MCF 10A (cell line): ENCODE measurements around the gene ASAP3. TPM values are rescaled to one million over a fixed set of nuclear protein-coding genes. Genes with fewer than 3 reads are reported as not detected.

Experiments
- BruUV-seq: library from RNA; stranded (reverse); fragments of 400-500 nt; replicated peaks from 2 replicates; lab custom pipeline; 2021; lab: Mats Ljungman, UMichigan
- CTCF ChIA-PET: fragments of 300-600 bp; sonication (Branson Sonifier 250); formaldehyde crosslinking; extraction: SDS; loops from one replicate; lab custom pipeline; 2021; ENCODE audit warnings: antibody characterized with exemption, inconsistent platforms; lab: Yijun Ruan, JAX
- POLR2A ChIA-PET: fragments of 300-600, 350-650 bp; sonication (Branson Sonifier 250); formaldehyde crosslinking; extraction: SDS; loops from one replicate; lab custom pipeline; 2020; ENCODE audit warnings: antibody characterized with exemption, inconsistent platforms; lab: Yijun Ruan, JAX
- DNase-seq: peaks from one replicate; pipeline ENCODE4 v3.0.0-alpha.2; 2018; ENCODE audit not compliant: unreplicated experiment
- H3K27ac Mint-ChIP-seq: one replicate; pipeline ENCODE4 v1.8.0; 2022; ENCODE audit warnings: mild to moderate bottlenecking, low read depth, mixed read lengths; ENCODE audit not compliant: unreplicated experiment
- H3K27me3 Mint-ChIP-seq: one replicate; pipeline ENCODE4 v1.8.0; 2022; ENCODE audit warnings: mixed read lengths; ENCODE audit not compliant: insufficient read depth, unreplicated experiment
- H3K36me3 Mint-ChIP-seq: one replicate; pipeline ENCODE4 v1.8.0; 2022; ENCODE audit warnings: mild to moderate bottlenecking, moderate library complexity, mixed read lengths; ENCODE audit not compliant: insufficient read depth, unreplicated experiment
- H3K4me1 Mint-ChIP-seq: one replicate; pipeline ENCODE4 v1.8.0; 2022; ENCODE audit warnings: mixed read lengths; ENCODE audit not compliant: insufficient read depth, unreplicated experiment
- H3K4me3 Mint-ChIP-seq: one replicate; pipeline ENCODE4 v1.8.0; 2022; ENCODE audit warnings: mild to moderate bottlenecking, moderate library complexity, mixed read lengths; ENCODE audit not compliant: unreplicated experiment
- H3K9me3 Mint-ChIP-seq: one replicate; pipeline ENCODE4 v1.8.0; 2022; ENCODE audit warnings: mixed read lengths; ENCODE audit not compliant: unreplicated experiment
- intact Hi-C: fragments of 100-400 bp; cut with micrococcal nuclease; formaldehyde crosslinking; loops from 2 replicates; pipeline ENCODE4 v1.14.1; 2022
- total RNA-seq: library from RNA; stranded (reverse); gene quantifications from 2 replicates; pipeline ENCODE4 v1.2.3, GENCODE V29; 2022
- TF ChIP-seq, protein P1 (sequence below): fragments of 200-600 bp; IDR thresholded peaks from one replicate; pipeline ENCODE4 v1.8.0; 2022; ENCODE audit warnings: antibody characterized with exemption, mild to moderate bottlenecking; ENCODE audit not compliant: unreplicated experiment

ASAP3 gene
- total RNA-seq, 1 experiment from 2014 or later: 11.1 TPM

DNA sequence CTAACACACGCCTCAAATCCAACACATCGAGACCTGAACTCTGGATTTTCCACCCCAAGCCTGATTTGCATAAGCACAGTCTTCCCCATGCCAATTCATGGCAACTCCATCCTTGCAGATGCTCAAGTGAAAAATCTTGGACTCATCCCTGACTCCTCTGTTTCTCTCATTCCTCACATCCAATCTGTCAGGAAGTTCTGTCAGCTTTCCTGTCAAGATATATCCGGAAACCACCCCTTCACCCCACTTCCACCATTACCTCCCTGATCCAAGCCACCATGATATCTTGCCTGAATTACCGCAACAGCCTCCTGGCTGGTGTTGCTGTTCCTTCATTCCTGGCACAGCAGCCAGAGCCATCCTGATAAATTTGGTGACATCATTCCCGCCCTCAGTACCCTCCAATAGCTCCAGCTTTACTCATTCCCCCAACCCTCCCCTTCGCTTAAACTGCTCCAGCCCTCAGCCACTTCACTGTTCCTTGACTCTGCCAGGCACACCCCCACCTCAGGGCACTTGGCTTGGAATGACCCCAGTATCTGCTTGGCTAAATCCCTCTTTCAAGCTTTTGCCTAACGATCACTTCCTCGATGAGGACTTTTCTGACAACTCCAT is 76.9 kb downstream of the ASAP3 start:
- Mint-ChIP-seq H3K27ac (no peak overlapping the region), H3K36me3 (no peaks in the 10 kb centered on the region), H3K4me3 (no peak overlapping the region), H3K27me3 (no peaks in the 10 kb centered on the region), H3K4me1 (peaks cover 31% of the 10 kb centered on the region), H3K9me3 (no peaks in the 10 kb centered on the region)
- ChIA-PET CTCF (no interaction called here), POLR2A (interaction anchor here (1.8 kb wide), 1 partner anchor 39 kb away, joined by 7 read pairs; no protein-coding TSS in a partner anchor)
- no TSS peak for BruUV-seq
- TF ChIP-seq, protein P1, sequence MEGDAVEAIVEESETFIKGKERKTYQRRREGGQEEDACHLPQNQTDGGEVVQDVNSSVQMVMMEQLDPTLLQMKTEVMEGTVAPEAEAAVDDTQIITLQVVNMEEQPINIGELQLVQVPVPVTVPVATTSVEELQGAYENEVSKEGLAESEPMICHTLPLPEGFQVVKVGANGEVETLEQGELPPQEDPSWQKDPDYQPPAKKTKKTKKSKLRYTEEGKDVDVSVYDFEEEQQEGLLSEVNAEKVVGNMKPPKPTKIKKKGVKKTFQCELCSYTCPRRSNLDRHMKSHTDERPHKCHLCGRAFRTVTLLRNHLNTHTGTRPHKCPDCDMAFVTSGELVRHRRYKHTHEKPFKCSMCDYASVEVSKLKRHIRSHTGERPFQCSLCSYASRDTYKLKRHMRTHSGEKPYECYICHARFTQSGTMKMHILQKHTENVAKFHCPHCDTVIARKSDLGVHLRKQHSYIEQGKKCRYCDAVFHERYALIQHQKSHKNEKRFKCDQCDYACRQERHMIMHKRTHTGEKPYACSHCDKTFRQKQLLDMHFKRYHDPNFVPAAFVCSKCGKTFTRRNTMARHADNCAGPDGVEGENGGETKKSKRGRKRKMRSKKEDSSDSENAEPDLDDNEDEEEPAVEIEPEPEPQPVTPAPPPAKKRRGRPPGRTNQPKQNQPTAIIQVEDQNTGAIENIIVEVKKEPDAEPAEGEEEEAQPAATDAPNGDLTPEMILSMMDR: no peak
- intact Hi-C loops: loop anchor here (10.0 kb wide), 1 partner anchor 302 kb away; no protein-coding TSS in a partner anchor
- DNase-seq: no peak

DNA sequence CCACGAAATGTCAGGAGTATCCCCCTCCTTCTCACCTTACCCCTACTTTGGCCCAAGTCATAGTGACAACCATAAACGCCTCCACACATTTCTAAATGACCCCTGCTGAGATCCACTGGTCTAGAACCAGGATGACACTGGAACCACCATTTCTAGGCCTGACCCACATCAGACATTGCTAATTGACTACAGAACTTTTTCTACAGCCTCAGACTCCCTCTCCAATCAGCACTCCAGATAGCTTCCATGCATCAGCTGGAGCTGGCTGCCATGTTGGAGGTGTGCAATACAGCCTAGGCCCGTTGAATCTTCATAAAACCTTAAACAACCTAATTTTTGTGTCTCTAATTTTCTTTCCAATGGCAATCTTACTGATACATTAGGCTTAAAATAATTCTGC is 78.0 kb downstream of the ASAP3 start:
- BruUV-seq: no TSS peak
- ChIA-PET POLR2A (interaction anchor here (1.8 to 6.1 kb wide), 3 partner anchors 38 to 66 kb away, joined by 7 to 113 read pairs (median 90); partner anchors contain the start of gene HNRNPR), CTCF (interaction anchor here (0.5 to 1.6 kb wide), 4 partner anchors 69 to 125 kb away, joined by 3 to 4 read pairs (median 4); partner anchors contain the start of gene E2F2)

DNA sequence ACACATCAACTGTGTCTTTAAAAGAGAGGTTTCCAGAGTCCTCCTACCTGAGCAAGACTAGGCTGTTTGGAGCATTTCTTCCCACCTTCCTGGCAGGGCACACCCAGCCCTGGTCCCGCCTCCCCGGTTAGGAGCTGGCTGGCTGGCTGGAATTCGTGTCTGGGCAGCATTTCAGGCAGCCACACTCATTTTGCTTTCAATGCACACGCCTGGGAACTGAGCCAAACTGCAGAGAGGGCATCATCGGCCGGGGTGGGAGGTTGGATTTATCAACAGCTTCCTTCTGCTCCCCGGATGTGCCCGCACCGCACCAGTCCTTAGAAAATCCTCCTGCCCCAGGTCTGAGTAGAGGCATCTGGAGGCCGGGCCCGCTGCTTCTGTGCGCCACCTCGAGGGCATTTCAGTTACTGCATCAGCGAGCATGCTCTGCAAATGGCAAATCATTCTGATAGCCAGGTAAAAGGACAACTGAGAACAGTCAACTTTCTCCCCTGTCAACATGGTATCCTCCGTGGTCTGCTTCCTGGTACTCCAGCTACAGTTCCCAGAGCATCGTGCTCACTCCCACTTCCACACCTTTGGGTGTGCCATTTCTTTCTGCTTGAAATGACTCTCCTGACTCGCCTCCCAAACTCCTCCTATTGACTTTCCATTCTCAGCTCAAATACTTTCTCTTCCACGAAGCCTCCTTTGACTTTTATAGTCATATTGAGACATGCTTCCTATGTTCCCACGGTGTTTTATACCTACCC is 80.1 kb downstream of the ASAP3 start:
- TF ChIP-seq, protein P1: peak; percentile 90
- DNase-seq: peak; percentile 100
- Mint-ChIP-seq H3K27ac (peak overlapping the region; percentile 64), H3K36me3 (no peaks in the 10 kb centered on the region), H3K27me3 (no peaks in the 10 kb centered on the region), H3K4me3 (peak overlapping the region; percentile 63), H3K4me1 (peaks cover 31% of the 10 kb centered on the region), H3K9me3 (no peaks in the 10 kb centered on the region)
- intact Hi-C loops: loop anchor here (1.0 to 10.0 kb wide), 7 partner anchors 27 to 428 kb away; no protein-coding TSS in a partner anchor
- BruUV-seq: no TSS peak
- POLR2A ChIA-PET: interaction anchor here (0.6 to 6.1 kb wide), 38 partner anchors 9 to 383 kb away, joined by 3 to 247 read pairs (median 6); partner anchors contain the start of genes ASAP3, HNRNPR, LUZP1 and RPL11
- CTCF ChIA-PET: interaction anchor here (0.5 to 3.5 kb wide), 30 partner anchors 9 to 310 kb away, joined by 3 to 41 read pairs (median 4); partner anchors contain the start of genes HNRNPR and ZNF436

More for the DNA sequence above, 78.0 kb downstream of the ASAP3 start:
- H3K27ac Mint-ChIP-seq: no peak overlapping the region
- no peaks in the 10 kb centered on the region for H3K36me3 Mint-ChIP-seq
- H3K4me3 Mint-ChIP-seq: no peak overlapping the region
- no peak for DNase-seq
- H3K27me3 Mint-ChIP-seq: no peaks in the 10 kb centered on the region
- no peaks in the 10 kb centered on the region for H3K9me3 Mint-ChIP-seq
- peaks cover 25% of the 10 kb centered on the region for H3K4me1 Mint-ChIP-seq
- intact Hi-C loops: loop anchor here (2.0 to 10.0 kb wide), 2 partner anchors 29 to 301 kb away; no protein-coding TSS in a partner anchor
- TF ChIP-seq, protein P1: no peak
